ENCODE data around the gene CXorf66. TPM values are rescaled to one million over a fixed set of nuclear protein-coding genes. Genes with fewer than 3 reads are reported as not detected.

The CXorf66 gene
- total RNA-seq, 2 donors from 2014 or later: not detected

DNA sequence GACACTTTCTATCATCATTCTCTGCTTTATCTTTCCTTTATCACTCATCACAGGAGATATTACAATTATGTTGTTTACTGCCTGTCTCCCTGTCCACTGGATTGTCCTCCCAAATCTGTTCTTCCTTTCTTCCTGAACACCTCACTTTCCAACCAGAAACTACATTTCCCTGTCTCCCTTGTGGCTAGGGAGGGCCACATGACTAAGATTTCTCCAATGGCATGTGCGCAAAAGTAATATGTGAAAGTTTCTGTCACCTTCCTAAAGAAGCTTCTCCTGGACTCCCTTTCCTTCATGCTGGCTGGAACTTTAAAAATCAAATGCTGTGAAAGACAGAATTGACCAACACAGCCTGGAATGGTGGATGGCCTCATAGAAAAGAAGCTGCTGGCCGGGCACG, 58.2 kb downstream of the CXorf66 start:
- no peak overlapping the region for H3K4me3 ChIP-seq
- H3K9me3 ChIP-seq: no peaks in the 10 kb centered on the region
- no peak overlapping the region for H3K27ac ChIP-seq
- intact Hi-C loops (cut with DNase I): no loop called here
- H3K36me3 ChIP-seq: no peaks in the 10 kb centered on the region
- no peaks in the 10 kb centered on the region for H3K4me1 ChIP-seq
- H3K27me3 ChIP-seq: no peaks in the 10 kb centered on the region
- TF ChIP-seq CTCF (IDR thresholded peaks at IDR 0.05): no peak
- no peak overlapping the region for H3K9ac ChIP-seq (ENCODE audit: low read depth in 2 of 2, low read length in 2 of 2)
- no peak for DNase-seq

DNA sequence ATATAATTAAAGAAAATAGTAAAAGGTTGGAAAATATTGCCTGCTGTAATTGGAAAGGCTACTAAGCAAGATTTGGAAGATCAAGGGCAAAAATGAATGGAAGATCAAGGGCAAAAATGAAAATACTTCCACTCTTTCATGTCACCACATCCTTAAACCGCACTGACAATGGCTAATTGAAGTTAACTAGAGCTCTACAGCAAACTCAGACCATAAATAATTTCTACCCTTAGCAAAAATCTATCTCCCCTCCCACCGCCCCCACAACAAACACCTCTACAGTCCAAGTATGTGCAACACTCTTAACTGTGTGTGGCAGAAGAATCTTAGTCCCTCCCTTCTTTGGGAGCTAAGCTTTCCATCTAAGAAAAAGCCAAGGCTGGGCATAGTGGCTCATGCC, 59.6 kb downstream of the CXorf66 start:
- intact Hi-C loops (cut with DNase I): no loop called here
- Histone ChIP-seq H3K4me1 (no peaks in the 10 kb centered on the region), H3K27me3 (no peaks in the 10 kb centered on the region)

More for the DNA sequence above, 59.6 kb downstream of the CXorf66 start:
- H3K4me3 ChIP-seq: no peak overlapping the region
- no peak overlapping the region for H3K9ac ChIP-seq (ENCODE audit: low read depth in 2 of 2, low read length in 2 of 2)
- no peak for TF ChIP-seq CTCF (IDR thresholded peaks at IDR 0.05)
- no peak for DNase-seq
- no peak overlapping the region for H3K27ac ChIP-seq
- H3K36me3 ChIP-seq: no peaks in the 10 kb centered on the region
- no peaks in the 10 kb centered on the region for H3K9me3 ChIP-seq

Small RNAs within 50 kb of the gene (microRNA-seq; reads per million reads assigned to microRNA genes)
- 124 reads per million, percentile 56 among the genes with 10 or more reads in this experiment for gene MIR505

Other genes starting within 250 kb of the CXorf66 start
- 10 to 100 TPM in 1 of 2 donors, 1 to 10 TPM in 1; 9.1 to 15.3 TPM for gene ATP11C, start 32.5 kb downstream of the CXorf66 start, total RNA-seq

Measured in colonic mucosa (tissue), 4 donors.